LoVo (cell line): Measurements from ENCODE around the gene GET4.
A peak's percentile ranks its signal among the peaks of the same experiment; 100 is the strongest.
"Not testable (repeated sequence)": the region's sequence is repeated elsewhere in the genome, so short reads cannot be mapped to it uniquely, and the experiment has no call there.

Experiments used
- DNase-seq: peaks from one replicate; pipeline ENCODE4 v3.0.0-alpha.2; 2016; ENCODE audit warnings: low spot score

GET4 gene

DNA sequence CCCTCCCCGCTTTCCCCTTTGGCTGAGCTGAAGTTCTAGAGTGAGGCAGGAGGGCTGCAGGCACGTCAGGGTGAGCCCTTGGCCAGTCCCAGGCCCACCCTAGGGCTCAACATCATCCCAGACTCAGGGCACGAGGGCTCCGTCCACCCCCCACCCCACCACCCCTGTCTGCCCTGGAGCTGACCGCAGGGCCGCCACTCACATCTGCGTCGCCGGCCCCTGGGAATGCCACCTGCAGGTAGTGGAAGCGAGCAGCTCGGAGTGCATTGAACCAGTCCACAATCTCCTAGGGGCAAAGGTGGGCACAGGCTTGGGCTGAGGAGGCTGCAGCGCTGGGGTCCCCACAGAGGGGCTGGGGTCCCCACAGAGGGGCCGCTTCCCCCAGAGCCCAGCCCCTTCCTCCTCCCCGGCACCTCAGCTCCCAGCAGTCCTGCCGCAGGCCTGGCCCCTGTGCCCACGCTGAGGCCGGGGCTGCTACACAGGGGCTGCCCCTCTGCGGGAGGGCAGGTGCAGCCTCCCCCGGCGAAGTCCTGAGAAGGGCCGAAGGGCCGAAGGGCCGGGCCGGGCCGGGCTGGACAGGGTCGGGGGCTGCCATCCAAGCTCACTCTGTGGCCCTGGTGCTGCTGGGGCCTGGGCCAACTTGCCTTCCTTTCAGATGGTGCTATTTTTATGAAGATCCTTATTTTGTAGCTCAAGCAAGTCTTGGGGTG, 24.1 kb downstream of the GET4 start:
- DNase-seq, result no peak

DNA sequence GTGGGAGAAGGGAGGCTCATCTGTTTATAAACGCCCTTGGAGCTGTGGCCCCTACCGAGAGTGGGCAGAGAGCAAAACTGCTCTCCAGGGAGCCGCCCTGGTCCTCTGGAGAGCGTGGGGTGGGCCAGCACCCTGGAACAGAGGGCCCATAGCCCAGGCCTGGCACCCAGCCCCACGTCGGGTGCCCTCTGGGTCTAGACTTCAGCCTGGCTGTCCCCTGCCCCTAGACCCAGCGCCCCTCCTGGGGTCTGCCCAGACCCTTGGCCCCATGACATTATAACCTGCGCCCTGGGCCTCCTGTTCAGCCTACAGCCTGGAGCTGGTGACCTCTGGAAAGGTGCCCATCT, 24.7 kb downstream of the GET4 start:
- DNase-seq, result no peak

DNA sequence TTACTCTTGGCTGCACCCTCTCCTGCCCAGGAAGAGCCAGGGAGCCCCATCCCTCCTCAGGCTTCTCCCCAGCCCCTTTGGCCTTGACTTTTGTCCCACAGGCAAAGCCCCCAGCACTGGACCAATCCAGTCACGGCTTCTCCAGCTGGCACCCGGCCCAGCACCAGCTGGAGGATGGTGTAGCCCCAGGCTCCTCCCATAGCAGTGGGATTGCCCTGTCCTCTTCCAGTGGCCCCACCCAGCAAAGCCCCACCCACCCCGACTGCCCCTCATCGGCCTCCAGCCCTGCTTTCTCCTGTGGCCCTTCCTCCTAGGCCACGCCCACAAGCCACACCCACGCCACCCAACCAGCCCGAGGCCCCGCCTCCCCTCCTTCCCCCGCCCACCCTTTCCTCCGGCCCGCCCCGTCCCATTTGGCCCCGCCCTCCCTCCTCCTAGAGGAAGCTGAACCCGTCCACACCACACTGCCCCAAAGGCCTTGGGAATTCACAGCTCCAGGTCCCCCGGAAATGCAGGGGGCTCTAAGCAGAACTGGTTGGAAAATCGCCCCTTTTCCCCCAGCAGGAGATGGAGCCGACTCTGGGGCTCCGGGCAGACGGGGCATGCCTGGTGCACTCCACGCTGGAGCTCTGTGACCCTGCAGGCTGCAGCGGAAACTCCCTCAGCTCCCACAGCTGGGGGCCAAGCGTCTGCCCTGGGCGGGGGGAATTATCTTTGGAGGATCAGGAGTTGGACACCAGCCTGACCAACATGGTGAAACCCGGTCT, 25.2 kb downstream of the GET4 start:
- DNase-seq, result peak; percentile 39

DNA sequence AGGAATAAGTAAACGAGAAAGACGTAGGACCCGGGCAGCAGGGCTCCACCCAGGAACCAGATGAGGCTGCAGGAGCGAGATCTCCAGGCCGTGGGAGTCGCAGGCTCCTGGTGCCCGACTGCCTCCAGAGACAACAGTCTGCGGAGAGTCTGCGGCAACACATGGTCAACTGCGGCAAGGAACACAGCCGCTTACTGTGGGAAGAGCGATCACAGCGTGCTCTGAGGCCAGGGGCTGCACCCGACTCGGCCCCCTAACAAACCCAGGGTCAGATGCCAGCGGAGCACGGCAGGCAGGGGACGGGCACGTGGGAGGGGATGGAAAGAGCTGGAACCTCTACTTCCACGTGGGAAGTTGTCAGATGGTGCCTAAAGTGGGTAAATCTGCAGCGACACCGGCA, 26.6 kb downstream of the GET4 start:
- no peak for DNase-seq

DNA sequence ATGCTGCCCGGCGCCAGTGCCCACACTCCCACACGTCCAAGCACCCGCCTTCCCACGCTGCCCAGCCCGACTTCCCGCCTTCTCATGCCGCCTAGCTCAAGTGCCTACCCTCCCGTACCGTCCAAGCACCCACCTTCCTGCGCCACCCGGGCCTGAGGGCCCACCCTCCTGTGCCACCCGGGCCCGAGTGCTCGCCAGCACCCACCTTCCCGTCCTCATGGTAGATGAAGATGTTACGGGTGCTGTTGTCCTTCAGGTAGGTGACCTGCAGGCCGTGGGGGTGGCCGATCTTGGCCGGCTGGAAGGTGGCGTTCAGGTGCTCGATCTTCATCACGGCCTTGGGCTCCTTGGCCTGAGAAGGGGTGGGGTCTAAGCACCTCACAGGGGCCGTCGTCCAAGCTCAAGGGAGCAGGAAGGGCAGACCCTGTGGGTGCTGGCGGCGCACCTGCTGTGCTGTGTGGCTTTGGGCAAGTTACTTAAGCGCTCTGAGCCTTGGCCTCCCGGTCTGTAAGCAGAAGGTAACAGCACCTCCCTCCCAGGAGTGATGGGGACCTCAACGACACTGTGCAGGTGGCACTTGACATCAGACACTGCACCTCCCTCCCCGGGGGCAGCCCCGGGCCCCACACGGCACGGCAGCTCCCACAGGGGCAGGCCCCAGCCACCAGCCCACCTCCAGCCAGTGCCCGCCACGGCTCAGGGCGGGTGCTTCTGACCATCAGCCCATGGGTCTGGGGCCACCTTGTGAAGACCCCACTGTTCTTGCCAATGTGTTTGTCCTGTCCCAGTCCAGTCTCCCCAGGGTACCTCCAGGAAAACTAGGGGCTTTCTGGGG, 27.8 kb downstream of the GET4 start:
- DNase-seq, result no peak

DNA sequence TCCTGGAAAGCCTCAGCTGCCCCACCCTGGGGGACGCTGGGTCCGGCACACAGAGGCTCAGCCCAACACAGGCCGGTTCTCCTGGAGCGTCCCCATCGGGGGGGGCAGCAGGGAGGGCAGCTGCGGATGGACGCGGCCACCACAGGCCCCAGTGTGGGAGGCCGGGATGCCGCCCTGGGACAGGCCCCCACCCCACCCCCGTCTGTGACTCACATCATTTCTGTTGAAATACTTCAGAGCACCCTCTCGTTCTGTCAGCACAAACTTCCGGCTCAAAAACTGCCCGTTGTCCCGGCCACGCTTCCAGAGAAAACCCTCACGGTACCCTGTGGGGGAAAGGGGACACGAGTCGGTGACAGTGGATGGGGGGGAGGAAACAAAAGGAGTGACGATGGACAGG, 28.5 kb downstream of the GET4 start:
- no peak for DNase-seq

DNA sequence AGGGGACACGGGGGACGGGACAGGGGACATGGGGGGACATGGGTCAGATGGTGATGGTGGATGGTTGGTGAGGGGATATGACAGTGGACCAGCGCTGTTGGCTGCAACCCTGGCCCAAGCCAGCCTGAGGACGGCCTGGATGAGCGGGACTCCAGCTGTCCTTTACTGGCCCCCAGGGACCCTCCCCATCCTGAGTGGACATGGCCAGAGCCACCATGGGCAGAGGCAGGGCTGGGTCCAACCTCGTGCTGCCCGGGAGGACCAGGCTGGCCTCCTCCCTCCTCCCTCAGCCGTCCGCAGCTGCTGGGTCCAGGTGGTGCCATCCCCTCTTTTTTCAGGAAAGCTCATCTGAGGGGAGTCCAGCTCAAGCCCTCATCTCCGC, 30.4 kb downstream of the GET4 start:
- DNase-seq, result no peak

DNA sequence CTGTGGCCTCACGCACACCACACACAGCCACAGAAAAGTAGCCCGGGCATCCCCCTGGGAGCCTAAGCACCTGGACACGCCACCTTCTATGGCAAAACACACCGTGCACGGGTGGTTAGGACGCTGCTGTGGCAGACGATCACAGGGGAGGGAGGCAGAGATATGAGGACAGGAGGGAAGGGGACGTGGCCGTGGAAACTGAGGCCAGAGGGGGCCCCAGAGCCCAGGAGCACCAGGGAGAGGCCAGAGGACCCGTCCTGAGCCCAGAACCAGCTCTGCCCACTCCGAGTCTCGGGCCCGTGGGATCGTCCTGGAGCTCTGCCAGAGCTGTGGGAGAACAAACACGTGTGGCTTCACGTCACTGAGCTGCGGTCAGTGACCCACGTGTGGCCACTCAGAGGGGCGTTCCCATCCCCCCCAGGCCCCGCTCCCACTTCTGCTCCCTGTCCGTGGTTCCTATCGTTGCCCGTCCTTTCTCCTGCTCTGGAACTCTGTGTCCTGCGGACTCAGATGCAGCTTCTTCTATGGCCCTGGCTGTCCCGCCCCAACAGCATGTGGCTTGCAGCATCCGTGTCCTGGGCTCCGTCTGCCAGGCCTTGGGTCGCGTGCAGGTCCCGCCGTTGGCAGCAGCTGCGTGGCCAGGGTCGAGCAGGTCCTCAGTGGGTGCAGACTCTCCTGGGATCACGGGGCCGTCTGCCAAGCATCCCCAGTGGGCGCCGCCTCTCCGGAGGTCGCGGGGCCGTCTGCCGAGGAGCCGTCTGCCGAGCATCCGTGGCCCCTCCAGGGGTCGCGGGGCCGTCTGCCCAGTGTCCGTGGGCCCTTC, 31.0 kb downstream of the GET4 start:
- DNase-seq, result no peak

DNA sequence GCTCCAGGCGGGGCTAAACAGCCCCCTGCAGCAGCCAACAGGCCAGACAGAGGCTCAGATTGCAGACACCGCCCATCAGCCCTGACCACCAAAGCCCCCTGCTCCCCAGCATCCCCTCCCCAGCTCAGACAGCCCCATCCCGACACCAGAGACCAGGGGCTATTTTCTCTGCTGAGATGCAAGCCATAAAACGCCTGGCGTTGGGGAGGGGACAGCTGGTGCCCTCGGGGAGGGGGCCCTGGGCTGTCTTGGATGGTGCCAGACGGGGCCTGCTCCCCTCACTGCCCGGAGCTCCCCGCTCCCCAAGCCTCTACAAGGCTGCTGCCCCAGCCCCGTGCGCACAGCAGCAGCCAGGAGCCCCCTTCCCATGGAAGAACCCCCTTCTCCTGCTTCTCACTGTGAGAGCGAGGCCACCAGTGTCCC, 31.8 kb downstream of the GET4 start:
- no peak for DNase-seq

DNA sequence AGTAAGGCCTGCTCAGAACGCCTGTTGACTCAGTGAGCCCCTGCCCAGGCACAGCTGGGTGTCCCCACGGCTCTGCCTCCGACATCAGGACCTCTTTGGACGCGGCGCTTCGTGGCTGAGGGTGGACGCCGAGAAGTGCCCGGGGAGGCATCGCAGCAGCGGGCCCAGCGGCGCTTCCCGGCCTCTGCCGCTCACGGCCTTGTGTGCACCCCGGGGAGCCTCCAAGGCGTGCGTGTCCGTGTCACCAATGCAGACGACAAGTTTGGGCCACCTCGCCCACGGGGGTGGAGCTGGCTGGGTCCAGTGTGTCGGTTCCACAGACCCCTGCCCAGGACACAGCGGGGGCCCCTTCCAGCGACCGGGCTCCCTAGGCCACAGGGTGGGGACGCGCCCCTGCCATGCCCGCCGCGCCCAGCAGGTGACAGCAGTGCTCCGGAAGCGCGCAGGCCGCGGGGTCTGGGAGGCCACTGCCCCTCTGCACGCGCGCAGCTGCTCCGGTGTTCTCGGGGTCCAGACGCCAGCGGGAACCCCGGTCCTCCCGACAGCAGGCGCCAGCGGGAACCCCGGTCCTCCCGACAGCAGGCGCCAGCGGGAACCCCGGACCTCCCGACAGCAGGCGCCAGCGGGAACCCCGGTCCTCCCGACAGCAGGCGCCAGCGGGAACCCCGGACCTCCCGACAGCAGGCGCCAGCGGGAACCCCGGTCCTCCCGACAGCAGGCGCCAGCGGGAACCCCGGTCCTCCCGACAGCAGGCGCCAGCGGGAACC, 32.4 kb downstream of the GET4 start:
- DNase-seq, result not testable (repeated sequence)

DNA sequence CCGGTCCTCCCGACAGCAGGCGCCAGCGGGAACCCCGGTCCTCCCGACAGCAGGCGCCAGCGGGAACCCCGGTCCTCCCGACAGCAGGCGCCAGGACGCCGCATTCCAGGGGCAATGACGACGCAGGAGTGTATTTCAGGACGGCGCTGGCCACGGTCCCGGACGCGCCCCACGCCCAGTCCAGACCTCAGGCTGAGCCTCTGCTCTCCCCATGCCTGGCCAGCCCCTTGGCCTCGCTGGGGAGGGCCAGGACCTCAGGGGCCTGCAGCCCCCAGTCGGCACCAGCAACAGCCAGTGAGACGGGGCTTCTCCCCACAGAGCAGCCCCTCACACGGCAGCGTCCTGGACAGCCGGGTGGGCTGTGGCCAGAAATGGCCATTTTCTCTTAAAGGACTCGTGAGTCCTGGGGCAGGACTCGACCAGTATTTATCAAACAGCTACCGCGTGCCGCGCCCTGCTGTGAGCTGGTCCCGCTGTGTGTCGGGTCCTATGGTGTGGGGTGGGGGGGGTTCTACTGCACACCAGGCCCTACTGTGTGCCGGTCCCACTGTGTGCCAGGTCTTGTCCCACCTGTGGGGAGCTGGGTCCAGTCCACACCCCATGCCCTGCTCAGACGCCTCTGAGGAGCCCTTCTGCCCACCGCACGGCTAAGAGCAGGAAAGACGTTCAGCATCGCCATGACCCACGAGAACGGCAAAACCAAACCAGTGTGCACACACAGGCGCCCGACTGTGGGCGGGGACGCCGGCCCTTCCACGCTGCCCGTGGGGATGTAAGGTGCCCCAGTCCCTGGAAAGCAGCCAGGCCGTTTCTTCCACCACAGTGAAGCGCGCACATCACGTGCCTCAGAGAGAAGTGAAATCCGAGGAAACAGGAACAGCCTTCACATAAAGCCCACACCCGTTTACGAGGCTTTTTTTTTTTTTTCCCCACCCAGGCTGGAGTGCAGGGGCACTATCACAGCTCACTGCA, 33.3 kb downstream of the GET4 start:
- DNase-seq, result no peak

DNA sequence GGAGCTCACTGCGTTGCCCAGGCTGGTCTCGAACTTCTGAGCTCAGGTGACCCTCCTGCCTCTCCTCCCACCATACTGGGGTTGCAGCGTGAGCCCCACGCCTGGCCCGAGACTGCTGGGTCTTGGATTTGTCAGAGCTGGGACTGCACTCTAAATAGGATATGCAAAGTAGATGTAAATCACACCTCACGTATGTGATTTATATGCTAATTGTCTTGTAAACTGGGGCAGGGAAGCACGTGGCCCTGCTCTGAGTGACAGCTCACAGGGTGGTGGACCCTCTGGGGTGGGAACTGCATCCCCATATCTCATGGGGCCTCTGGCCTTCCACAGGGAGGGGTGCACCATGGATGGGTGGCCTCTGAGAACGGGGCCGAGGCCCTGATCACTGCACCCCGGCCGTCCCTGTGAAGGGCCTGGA, 34.1 kb downstream of the GET4 start:
- DNase-seq, result no peak

DNA sequence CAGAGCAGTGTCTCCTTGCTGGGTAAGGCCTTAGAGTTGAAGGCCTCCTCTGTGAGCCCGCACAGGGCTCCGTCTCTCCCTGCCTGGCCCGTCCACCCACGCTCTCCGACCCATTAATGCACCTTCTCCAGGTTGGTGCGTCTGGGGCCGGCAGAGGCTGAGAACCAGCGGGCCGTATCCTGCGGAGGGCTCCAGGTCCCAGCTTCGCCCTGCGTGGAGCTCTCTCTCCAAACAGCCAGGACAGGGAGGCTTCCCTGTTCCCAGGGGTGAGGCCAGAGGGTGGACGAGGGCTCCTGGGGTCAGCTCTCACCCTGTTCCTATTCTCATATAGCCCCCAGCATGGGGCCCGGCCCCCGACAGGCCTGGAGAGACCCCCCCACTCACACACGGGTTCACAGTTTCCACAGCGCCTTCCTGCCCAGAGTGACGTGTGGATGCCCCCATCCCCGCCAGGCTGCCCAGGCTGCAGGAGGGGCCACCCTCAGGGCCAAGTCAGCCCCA, 34.6 kb downstream of the GET4 start:
- DNase-seq, result no peak

DNA sequence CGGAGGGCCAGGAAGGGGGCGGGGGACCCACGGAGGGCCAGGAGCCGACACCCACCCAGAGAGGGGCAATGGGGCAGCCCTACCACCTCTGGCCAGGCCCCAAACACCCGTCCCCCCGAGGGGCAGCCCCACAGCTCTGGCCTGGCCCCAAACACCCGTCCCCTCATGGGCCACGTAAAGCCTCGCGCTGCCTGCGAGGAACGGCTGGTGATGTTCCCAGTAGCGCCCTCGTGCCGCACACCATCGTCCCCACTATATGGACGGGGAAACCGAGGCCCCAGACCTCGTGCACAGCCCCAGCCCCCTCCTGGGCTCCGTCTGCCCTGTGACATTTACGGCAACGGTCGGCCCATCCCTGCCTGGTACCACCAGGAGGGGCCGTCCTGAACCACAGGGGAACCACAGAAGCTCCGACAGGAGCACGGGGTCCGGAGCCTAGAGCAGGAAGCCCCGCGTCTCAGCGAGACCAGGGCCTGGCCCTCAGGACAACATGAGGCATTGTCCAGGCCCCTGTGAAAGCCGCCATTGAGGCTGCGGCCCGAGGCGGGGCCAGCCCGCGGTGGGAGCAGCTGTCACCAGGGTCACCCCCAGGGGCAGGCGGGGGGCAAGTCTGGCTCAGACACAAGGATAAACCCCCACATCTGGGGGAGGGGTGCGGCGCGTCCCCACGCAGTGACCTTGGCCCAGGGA, 35.6 kb downstream of the GET4 start:
- DNase-seq, result no peak

DNA sequence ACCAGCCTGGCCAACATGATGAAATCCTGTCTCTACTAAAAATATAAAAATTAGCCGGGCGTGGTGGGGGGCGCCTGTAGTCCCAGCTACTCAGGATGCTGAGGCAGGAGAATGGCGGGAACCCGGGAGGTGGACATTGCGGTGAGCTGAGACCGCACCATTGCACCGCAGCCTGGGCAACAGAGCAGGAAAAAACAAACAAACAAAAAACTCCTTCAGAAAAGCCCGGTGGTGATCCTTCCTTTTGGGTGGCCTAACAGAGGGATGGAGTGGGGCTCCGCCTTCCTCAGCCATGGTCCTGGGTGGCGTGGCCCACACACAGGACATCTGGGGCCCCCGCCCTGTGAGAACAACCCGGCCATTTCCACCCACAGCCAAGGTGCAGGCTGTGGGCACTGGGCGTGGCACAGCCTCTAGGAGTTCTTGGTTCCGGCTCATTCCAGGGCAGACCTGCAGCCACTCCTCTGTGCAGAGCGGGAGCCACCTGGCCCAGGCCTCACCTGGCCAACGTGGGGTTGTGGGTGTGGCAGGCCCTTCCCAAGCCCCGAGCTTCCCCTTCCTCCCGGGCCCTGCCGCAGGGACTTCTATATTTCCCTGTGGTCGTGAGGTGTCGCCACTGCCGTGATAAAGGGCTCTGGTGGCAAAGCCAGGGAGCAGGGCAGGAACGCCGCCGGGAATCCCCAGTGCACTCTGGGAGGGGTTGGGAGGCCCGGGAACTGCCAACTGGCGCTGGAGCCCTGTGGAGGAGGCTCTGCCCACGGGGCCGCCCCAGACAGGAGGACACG, 37.6 kb downstream of the GET4 start:
- DNase-seq, result peak; percentile 52

DNA sequence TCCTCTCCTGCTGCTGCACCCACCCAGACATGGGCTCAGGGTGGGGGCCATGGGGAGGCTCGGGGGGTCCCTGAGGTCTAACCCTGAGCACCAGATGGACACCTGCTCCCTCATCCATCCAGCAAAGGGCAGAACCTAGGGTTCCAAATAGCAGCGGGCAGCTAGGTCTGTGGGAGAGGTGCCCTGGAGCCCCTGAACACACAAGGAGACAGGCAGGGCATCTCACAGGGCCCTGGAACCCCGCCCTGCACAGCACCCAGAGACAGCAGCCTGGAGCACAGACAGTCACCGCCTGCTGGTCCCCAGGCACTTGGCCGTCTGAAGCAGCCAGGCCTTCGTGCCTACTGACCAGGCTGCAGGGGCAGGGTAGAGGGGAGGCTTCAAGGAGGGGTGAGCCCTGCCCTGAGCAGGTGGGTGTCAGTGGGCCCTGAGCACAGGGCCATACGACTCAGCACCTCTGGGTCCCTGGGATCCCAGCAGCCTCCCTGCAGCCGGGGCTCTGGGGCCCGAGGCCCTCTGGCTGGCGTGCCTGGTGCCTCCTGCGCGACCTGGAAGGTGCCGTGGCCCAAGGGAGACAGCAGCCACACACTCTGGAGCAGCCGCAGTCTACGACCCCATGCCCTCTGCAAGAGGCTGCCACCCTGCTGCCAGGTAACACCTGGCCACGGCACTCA, 38.3 kb downstream of the GET4 start:
- no peak for DNase-seq

DNA sequence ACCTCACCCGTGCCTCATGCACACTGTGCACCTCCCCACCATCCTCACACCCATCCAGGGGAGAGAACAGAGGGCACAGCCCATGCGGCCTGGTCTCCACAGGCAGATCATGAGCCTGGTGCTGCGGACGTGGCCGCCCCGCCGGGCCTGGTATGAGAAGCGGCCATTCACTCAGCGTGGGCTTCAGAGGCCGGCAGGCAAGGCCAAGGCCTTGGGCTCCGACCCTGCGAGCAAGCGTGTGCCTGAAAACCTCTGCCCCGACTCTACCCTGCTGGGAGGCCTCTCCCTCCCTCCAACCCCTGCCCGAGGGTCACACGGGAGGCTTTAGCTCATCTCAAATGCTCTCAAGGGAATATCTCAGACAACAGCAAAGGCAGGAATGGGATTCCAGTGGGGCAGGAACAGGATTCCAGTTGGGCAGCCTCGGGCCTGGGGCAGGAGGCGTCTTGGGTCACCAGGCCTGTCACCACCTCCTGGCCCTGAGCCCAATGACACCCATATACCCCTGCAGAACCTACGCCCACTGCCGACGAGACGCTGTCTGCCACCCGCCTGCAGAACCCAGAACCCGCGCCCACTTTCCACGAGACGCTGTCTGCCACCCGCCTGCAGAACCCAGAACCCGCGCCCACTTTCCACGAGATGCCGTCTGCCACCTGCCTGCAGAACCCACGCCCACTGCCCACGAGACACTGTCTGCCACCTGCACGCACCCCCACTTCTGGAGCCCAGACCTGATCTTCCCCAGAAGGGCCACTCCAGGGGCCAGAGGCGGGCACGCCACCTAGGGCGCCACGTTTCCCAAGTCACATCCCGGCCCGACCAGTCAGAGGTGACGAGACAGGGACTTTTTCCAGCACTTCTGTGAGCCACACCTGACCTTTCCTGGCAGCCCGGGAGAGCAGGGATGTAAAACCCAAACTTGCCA, 39.2 kb downstream of the GET4 start:
- DNase-seq, result no peak
